Lower leg skin (tissue), 3 donors: ENCODE measurements around the gene NUMA1.

Experiments
- CTCF ChIP-seq, 3 donors: fragments of 450-650 bp; IDR thresholded peaks; one replicate each; pipeline ENCODE4 v1.5.1; 2016; ENCODE audit warnings: antibody characterized with exemption in 3 of 3, mild to moderate bottlenecking in 3 of 3, moderate library complexity in 2 of 3
- POLR2A ChIP-seq, 2 donors: fragments of 450-650 bp; IDR thresholded peaks; one replicate each; pipeline ENCODE4 v1.6.1; 2016 to 2017; ENCODE audit warnings: antibody characterized with exemption in 2 of 2, mild to moderate bottlenecking in 1 of 2, moderate library complexity in 1 of 2

DNA sequence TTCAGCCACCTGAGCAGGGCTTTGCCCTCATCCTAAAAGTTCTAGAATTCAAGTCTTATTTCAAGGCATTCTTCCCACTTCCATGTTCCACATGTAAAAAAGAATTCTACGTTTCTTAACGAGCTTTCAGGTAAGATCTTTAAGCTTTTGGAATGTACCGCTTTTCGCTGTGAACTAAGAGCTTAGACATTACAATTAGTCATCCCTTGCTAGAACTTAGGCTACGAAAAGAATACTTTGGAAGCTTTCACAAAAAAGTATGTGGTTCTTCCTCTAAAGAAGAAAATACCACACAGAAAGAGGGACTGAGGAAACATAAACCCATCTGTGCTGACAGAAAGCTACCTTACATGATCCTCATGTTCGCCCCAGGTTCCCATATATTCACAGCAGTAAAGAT, 1.9 kb downstream of the NUMA1 start:
- TF ChIP-seq CTCF (IDR thresholded peaks at IDR 0.05): no peak
- TF ChIP-seq POLR2A (IDR thresholded peaks at IDR 0.05): no peak
